Forelimb muscle (tissue), 1 donor: ENCODE results near the gene PHF23. TPM values are rescaled to one million over a fixed set of nuclear protein-coding genes. Genes with fewer than 3 reads are reported as not detected.

Source experiments
- DNase-seq: peaks from one replicate; pipeline ENCODE4 v3.0.0-alpha.2; 2013; ENCODE audit warnings: low read depth
- polyA plus RNA-seq: library from polyadenylated mRNA; unstranded; fragments of 120-200 nt; gene quantifications from one replicate; pipeline ENCODE4 v1.2.1, GENCODE V29; 2013; ENCODE audit not compliant: insufficient read length

PHF23 gene
- 35.7 TPM for polyA plus RNA-seq

DNA sequence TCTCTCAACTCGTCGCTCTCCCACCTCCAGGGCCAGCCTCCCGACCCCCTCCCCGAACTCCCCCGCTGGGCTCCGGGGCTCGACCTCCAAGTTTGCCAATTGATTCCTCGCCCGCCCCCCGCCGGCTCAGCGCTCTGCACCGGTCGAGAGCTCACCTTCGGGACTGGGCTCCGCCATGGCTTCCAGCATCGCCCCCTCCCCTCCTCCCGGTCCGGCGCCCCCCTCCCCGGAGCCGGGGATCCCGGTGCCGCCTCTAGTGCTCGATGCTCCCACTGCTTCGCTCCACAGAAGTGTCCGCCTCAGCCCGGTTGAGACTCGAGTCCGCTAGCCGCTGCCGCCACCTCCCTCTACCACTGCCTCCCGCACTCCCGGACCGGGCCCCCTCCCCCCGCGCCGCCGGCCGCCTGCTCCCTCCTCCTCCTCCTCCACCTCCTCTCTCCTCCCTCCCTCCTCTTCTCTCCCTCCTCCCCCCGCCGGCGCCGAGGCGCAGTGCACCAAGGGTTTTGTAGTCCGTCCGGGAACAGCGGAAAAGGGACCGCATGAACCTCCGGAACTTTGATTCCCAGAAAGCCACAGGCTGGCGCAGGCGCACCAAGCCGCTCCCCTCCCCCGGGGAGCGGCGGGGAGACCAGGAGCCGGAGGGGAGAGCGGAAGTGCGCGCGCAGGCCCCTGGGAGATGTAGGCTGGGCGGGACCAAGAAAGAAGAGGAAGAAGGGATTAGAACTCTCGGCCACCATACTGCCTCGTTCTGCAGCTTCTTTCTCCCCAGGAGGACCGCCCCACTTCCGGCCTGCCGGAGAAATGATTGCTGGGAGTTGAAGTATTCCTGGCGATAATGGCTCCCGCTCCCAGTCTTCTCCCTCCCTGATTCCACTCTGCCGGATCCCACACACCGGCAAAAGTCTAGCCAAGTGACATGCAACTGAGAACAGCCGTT, at the start of gene PHF23:
Gene PHF23 (minus strand): TSS at position 367 of the 937 bp plus-strand sequence. CDS start 178 bp downstream, at position 189.
- DNase-seq, result peak; percentile 100

DNA sequence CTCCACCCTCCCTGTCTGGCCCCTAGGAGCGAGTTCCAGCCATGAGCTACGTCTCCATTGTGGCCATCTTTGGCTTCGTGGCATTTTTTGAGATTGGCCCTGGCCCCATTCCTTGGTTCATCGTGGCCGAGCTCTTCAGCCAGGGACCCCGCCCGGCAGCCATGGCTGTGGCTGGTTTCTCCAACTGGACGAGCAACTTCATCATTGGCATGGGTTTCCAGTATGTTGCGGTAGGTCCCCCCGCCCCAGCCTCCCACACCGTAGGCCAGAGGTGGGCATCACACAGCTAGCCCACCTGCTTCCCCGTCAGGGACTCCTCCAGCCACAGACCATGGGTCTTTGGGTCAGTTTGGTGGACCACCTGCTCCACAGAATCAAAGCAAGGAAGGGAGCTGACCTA, 46.4 kb upstream of the PHF23 start:
- no peak for DNase-seq

DNA sequence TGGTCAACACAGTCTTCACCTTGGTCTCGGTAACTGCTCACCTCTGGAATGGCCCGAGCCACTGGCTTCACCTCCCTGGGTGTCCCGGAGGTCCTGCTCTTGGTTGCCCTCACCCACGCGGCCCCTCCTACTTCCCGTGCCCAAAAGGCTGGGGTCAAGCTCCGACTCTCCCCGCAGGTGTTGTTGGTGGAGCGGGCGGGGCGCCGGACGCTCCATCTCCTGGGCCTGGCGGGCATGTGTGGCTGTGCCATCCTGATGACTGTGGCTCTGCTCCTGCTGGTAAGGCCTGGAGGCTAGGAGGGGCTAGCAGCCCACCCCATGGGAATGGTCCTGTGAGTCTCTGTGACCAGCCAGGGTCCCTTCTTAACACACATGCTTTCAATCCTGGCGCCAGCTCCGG, 45.7 kb upstream of the PHF23 start:
- DNase-seq, result no peak

DNA sequence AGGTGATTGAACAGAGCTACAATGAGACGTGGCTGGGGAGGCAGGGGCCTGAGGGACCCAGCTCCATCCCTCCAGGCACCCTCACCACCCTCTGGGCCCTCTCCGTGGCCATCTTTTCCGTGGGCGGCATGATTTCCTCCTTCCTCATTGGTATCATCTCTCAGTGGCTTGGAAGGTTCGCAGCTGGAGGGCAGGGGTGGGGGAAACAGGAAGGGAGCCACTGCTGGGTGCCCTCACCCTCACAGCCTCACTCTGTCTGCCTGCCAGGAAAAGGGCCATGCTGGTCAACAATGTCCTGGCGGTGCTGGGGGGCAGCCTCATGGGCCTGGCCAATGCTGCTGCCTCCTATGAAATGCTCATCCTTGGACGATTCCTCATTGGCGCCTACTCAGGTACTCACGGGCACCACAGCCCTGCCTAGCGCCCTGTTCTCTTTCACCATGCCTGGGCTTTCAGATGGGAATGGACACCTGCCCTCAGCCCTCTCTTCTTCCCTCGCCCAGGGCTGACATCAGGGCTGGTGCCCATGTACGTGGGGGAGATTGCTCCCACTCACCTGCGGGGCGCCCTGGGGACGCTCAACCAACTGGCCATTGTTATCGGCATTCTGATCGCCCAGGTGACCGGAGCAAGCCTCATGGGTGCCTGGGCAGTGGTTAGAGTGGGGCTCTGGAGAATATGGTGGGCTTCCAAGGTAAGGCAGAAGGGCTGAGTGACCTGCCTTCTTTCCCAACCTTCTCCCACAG, 44.4 kb upstream of the PHF23 start:
- no peak for DNase-seq

DNA sequence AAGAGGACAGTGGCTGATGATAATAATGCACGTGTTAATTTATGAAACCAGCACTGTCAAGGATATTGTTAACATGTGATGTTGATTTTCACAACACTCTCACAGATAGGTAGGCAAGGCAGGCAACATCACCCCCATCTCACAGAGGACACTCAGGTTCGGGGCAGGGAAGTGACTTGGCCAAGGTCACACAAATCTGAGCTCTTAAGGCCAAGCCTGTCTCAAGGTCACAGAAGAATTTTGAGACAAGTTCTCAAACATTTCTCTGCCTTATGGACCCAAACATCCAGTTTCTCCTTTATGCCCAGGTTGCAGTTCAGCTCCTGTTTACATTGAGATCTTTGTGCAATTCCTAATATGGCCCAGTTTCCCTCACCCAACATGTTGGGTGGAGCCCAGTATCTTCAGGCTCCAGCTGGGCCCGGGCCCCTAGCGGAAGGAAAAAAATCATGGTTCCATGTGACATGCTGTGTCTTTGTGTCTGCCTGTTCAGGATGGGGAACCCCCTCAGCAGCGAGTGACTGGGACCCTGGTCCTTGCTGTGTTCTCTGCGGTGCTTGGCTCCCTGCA, 43.6 kb upstream of the PHF23 start:
- no peak for DNase-seq

DNA sequence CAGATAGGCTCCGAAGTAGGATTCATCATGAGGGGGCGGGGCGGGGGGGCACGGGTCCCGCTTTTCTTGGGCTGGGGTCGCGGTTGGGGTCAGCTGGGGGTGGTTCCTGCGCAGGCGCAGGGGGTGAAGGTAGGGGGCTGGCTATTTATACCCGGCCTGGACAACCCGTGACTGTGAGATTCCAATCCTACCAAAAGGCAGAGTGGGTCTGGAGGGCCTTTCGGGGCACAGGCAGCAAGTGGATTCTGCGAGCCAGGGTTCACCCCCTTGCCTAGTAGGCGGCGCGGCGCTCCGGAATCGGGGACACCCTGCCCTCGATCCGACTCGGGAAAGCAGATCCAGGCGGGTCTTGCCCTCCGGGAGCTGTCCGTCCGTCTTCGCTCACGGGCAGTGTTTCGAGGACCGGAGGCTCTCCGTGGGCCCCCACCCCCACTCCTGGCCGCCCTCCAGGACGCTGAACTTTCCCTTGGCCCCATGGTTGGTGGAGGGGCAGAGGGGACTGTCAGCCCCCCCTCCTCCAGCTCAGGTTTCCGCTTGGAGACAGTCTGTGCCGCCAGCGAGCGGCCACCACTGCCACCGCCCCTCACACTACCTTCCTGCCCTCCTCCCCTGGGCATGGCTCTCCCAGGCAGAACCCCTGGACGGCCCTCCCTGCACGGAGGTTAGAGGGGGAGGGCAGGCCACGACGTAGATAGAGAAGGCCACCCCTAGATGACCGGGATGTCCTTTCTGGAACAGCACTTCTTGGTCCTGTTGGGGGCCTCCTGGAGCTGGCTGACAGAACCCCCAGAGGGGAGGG, 42.9 kb upstream of the PHF23 start:
- DNase-seq, result no peak

DNA sequence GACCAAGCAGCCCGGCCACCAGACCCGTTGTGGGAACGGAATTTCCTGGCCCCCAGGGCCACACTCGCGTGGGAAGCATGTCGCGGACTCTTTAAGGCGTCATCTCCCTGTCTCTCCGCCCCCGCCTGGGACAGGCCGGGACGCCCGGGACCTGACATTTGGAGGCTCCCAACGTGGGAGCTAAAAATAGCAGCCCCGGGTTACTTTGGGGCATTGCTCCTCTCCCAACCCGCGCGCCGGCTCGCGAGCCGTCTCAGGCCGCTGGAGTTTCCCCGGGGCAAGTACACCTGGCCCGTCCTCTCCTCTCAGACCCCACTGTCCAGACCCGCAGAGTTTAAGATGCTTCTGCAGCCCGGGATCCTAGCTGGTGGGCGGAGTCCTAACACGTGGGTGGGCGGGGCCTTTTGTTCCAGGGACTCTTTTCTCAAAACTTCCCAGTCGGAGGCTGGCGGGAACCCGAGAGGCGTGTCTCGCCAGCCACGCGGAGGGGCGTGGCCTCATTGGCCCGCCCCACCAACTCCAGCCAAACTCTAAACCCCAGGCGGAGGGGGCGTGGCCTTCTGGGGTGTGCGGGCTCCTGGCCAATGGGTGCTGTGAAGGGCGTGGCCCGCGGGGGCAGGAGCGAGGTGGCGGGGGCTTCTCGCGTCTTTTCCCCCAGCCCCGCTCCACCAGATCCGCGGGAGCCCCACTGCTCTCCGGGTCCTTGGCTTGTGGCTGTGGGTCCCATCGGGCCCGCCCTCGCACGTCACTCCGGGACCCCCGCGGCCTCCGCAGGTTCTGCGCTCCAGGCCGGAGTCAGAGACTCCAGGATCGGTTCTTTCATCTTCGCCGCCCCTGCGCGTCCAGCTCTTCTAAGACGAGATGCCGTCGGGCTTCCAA, 42.1 kb upstream of the PHF23 start, which contains the start of gene SLC2A4:
Gene SLC2A4 (plus strand): TSS at position 645 of the 879 bp plus-strand sequence. CDS start 217 bp downstream, at position 862.
- DNase-seq, result peak; percentile 68

DNA sequence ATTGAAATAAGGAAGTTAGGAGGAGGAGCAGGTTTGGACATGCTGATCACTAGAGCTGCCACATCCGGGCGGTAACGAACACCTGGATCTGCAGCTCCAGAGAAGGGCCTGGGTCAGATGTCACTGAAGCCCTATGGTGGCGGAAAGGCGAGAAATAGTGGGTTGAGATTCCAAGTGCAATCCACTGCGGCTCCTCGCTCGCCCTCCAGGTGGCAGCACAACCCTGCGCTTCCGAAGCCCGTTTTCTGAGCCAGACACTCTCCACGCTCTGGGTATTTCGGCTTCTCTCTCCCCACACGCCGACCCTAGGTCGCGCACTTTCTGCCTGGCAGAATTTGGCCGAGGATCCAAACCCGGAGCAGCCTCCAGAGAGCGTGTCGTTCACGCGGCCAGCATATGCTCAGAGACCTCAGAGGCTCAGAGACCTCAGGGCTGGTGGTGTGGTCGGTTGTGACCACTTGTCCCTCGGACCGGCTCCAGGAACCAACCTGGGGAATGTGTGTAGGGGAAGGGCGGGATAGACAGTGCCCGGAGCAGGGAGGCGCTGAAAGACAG, 41.3 kb upstream of the PHF23 start:
- peak; percentile 53 for DNase-seq

DNA sequence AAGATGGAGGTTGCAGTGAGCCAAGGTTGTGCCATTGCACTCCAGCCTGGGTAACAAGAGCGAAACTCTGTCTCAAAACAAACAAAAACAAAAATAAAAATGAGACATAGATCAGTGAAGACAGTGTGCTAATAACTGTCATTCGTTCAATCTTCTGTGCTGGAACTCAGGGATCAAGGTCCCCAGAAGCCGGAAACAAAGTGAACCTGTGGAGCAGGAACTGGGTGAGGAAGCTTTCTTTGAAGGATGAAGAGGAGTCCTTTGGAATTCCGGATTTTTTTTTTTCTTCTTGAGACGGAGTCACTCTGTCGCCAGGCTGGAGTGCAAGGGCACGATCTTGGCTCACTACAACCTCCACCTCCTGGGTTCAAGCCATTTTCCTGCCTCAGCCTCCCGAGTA, 40.2 kb upstream of the PHF23 start:
- no peak for DNase-seq

DNA sequence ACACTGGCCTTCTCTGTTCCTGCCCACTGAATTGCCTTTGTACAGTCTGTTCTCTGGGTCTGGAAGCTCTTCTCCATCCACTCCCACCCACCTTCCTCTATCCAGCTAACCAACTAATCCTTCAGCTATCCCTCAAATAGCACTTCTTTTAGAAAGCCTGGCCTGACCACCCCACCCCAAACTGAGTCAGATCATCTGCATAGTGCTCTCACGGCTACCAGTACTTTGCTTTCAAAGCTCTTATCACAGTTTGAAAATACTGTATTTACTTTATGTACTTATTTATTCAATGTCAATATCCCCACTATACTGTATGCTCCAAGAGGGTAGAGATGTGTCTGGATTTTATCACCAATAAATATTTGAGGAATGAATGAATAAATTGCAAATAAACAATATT, 27.5 kb upstream of the PHF23 start:
- no peak for DNase-seq

DNA sequence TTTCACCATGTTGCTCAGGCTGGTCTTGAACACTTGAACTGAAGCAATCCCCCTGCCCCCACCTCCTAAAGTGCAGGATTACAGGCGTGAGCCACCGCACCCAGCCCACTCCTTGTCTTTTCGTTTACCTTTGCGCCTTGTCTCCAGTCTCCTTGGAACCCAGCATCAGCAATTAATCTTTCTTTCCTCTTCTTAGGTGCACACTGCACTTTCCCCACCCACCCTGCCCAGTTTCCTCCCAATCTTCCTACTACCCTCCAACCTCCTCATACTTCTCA, 24.5 kb upstream of the PHF23 start:
- DNase-seq, result no peak

DNA sequence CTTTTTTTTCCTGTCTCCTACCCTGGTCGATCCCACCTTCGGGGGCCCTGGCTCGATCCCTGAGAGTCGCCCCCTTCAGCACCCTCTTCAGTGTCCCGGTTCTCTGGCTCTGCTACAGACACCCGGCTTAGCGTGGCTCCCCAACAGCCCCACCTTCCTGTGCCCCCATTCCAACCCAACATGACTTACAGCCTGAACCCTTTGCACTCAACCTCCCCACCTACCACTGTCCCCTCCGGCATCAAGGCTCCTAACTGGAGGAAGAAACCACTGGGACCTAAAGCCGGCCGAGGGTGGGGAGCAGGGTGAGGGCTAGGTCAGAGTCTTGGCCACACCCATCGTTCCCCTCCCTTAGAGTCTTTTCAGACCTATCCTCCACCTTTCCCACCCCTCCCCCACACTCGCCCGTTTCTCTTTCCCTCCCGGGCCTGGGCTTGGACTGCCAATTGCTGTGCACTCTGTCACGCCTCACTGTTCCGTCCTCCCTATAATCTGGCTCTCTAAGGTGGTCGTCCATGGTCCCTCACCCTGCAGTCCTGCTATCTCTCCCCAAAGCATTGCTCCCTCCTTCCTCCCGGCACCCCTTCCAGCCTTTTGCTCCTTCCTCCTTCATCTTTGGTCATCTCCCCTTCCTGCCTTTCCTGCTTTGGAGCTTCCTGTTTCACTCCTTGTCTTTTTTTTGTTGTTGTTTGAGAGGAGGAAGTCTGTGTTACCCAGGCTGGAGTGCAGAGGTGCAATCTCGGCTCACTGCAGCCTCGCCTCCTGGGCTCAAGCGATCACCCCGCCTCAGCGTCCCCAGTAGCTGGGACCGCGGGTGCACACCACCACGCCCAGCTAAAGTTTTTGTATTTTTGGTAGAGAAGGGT, 23.9 kb upstream of the PHF23 start:
- DNase-seq, result no peak

DNA sequence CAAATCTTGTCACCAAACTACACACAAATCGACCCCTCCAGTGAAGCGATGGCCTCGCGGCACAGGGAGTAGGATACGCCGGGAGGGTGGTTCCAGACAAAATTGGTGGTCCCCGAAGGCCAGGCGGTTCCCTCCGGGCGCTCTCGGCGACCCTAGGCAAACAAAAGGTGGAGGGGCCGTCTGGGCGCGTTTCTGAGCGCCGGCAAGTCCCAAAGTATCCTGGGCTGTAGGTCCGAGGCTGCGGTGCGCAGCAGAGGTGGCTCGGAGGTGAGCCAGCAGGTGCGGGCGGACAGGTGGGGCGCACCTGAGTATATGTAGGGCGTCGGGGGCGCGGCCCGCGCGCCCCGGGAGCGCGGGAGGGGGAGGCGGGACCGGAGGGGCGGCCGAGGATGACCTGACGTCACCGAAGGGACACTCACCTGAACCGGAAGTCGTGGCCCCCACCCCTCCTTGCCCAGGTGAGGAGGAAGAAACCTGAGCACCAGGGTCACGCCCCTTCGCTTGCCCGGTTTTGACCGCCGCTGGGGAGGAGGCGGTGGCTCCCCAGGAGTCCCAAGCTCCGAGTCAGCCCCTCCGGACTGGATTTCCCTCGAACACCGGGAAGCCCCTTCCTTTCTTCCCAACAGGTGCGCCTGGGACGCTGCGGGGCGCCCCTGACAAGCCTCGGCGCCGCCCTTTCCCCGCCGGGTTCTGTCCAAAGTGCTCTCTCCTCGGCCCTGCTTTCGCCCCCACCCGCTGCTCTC, 23.1 kb upstream of the PHF23 start, which contains the start of gene CLDN7:
Gene CLDN7 (minus strand): TSS at position 287 of the 743 bp plus-strand sequence. CDS start 435 bp downstream, outside the sequence.
- no peak for DNase-seq

DNA sequence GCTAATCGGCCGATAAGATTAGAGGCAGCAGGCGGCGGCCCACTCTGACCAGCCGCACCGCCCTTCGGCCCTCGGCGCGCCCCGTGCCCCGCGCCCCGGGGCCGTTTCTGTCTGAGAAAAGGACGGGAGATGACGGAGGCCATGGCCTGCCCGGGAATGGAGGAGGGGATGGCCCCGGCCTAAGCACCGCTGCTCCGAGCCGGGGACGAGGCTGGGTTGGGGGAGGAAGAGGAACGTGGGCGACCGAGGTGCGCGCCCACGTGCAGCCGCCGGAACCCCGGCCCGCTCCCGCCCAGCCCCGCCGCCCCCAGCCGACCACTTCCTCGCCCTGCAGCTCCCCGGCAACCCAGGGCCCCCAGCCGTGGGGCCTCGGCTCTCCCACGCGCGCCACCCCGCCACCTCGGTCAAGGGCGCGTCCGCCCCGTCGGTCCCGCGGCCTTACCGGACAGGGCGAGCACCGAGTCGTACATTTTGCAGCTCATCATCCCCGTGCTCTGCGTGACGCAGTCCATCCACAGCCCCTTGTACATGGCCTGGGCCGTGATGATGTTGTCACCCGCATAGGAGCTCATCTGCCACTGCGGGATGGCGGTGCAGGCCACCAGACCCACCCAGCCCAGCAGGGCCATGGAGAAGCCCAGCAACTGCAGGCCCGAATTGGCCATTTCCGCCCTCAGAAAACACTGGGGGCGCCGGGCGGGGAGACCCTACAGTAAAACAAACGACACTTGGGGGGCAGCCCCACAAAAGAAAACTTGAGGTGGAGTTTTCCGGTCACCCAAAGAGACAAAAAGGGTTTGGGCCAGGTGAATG, 22.3 kb upstream of the PHF23 start:
- DNase-seq, result no peak

DNA sequence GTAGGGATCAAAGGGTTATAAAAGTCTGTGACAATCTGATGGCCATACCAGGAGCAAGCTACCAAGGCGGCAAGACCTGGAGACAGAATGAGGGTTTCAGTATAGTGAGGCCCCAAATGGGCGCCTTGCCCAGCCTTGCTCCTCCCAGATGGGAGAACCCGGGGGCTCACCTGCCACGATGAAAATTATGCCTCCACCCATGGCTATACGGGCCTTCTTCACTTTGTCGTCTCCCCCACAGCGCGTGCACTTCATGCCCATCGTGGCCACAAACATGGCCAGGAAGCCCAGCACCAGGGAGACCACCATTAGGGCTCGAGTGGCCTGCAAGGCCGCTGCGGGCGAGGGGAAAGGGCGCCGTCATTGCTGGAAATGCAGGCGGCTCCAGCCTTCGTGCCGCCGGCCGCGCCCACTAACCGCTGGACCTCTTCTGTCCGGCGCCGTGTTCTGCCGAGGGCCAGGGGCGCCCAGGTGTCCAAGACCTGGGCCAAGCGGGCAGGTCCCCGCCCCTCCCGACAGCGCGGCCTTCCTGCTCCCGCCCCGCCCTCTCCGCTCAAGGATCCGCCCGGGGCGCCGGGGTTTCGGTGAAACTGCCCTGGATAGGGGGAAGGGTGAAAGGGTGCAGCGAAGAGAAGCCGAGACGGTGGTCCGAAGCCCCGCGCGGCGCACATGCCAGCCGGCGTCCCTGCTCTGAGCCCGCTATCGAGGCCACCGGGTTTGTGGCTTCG, 21.6 kb upstream of the PHF23 start:
- DNase-seq, result no peak

DNA sequence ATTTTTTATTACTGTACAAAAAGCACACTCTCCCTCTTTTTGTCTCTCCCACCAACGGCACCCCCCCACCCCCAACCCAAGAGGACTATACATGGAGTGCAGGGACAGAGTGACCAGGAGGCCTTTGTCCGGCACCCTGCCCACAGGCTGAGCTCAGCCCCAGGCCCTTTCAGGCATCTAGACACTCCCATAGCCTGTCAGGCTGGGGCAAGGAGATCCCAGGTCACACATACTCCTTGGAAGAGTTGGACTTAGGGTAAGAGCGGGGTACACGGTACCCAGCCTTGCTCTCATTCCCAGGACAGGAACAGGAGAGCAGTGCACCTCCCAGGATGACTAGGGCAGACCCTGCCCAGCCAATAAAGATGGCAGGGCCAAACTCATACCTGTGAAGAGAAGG, 20.9 kb upstream of the PHF23 start:
- DNase-seq, result no peak

DNA sequence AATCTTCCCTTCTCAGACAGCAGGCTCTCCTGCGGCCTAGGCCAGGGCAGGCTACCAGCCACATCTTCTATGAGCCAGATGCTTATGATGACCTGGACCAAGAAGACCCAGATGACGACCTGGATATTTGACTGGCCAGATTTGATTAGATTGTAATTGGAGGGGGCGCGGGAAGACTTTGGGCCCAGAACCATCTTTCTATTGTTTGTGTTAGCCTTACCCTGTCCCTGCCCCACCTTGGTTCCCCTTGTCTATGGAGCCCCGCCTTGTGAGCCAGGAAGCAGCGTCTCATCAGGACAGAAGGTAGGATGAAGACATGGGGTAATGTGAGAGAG, 20.3 kb upstream of the PHF23 start:
- no peak for DNase-seq
